GM10248 (cell line): ENCODE results near the gene AP3S1.
"Not testable (repeated sequence)": the region's sequence is repeated elsewhere in the genome, so short reads cannot be mapped to it uniquely, and the experiment has no call there.

Source experiments
- CTCF ChIA-PET: fragments of 300-600 bp; sonication (Branson Sonifier 250); formaldehyde crosslinking; extraction: SDS; loops from one replicate; lab custom pipeline; 2021; ENCODE audit warnings: antibody characterized with exemption; lab: Yijun Ruan, JAX
- POLR2A ChIA-PET: fragments of 350-650 bp; sonication (Branson Sonifier 250); formaldehyde crosslinking; extraction: SDS; loops from one replicate; lab custom pipeline; 2020; ENCODE audit warnings: antibody characterized with exemption; lab: Yijun Ruan, JAX
- DNase-seq: peaks from one replicate; pipeline ENCODE4 v3.0.0; 2012; ENCODE audit errors: extremely low spot score
- CTCF ChIP-seq: IDR thresholded peaks from 2 replicates; pipeline ENCODE4 v1.5.1; 2012; ENCODE audit warnings: mild to moderate bottlenecking, low read depth; ENCODE audit errors: extremely low read depth, missing control alignments, control extremely low read depth

AP3S1 gene

GRCh38 chr5:115818821-115819220 lies 22.9 kb upstream of the AP3S1 start:
- POLR2A ChIA-PET, result no interaction called here
- CTCF ChIA-PET, result interaction anchor here (0.7 kb wide), 1 partner anchor 12 kb away, joined by 3 read pairs; no protein-coding TSS in a partner anchor

GRCh38 chr5:115820846-115821245 lies 20.9 kb upstream of the AP3S1 start:
- TF ChIP-seq CTCF, result no peak
- DNase-seq, result no peak
- CTCF ChIA-PET, result interaction anchor here (1.0 kb wide), 1 partner anchor 19 kb away, joined by 3 read pairs; no protein-coding TSS in a partner anchor
- POLR2A ChIA-PET, result no interaction called here

More at GRCh38 chr5:115818821-115819220, 22.9 kb upstream of the AP3S1 start:
- no peak for DNase-seq
- no peak for TF ChIP-seq CTCF

GRCh38 chr5:115824983-115825382 lies 16.8 kb upstream of the AP3S1 start:
- POLR2A ChIA-PET, result interaction anchor here (0.7 kb wide), 1 partner anchor 778 kb away, joined by 3 read pairs; no protein-coding TSS in a partner anchor
- CTCF ChIA-PET, DNase-seq: not testable (repeated sequence)

- ChIA-PET CTCF (interaction anchor here (1.3 kb wide), 1 partner anchor 191 kb away, joined by 4 read pairs; no protein-coding TSS in a partner anchor), POLR2A (no interaction called here)
- TF ChIP-seq CTCF, result no peak
- DNase-seq, result no peak
Measured at GRCh38 chr5:115825948-115826347, 15.8 kb upstream of the AP3S1 start.

GRCh38 chr5:115829913-115830312 lies 11.8 kb upstream of the AP3S1 start:
- ChIA-PET POLR2A (interaction anchor here (0.6 kb wide), 1 partner anchor 280 kb away, joined by 4 read pairs; no protein-coding TSS in a partner anchor), CTCF (no interaction called here)
- DNase-seq, result no peak
- no peak for TF ChIP-seq CTCF

- DNase-seq, result peak; percentile 44
- POLR2A ChIA-PET, result no interaction called here
- peak; percentile 80 for TF ChIP-seq CTCF
- CTCF ChIA-PET, result interaction anchor here (0.9 to 2.4 kb wide), 6 partner anchors 8 to 196 kb away, joined by 3 to 14 read pairs (median 4); partner anchors contain the start of genes AP3S1 and ATG12
Measured at GRCh38 chr5:115831163-115831768, 10.5 kb upstream of the AP3S1 start.

GRCh38 chr5:115835481-115835880 lies 6.3 kb upstream of the AP3S1 start:
- ChIA-PET CTCF (interaction anchor here (1.5 to 1.7 kb wide), 2 partner anchors 200 to 244 kb away, joined by 3 to 4 read pairs; no protein-coding TSS in a partner anchor), POLR2A (no interaction called here)
- no peak for DNase-seq
- TF ChIP-seq CTCF, result no peak
